ENCODE data around the gene CRKL.

The CRKL gene

DNA sequence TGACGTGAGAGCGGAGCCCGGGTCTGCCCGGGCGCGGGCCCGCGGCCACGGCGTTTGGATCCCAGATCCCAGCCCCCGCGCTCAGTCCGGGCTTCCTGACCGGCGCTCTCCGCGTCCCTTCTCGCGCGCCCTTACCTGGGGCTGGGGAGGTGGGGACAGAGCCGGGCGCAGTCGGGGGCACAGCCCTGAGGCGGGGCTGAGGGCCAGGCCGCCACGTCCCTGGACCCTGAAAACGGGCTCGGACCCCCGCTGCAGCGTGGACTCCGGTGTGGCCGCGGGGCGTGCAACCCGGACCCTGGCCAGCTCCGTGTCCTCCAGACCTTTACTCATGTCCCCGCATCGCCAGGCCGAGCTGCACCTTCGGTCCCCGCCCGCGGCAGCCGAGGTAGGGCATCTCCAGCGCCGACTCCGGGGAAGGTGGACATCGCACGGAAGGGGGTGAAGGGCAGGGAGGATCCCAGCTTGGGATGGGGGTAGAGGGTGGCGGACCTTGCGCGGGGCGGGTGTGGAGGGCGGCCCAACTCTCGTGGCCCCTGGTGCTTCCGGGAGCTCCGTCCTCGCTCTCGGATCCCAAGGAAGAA lies 40.0 kb downstream of the CRKL start:
- H3K4me1 ChIP-seq (ENCODE audit: control insufficient read depth in 1 of 2, insufficient read depth in 2 of 2, low read length in 2 of 2): peaks cover 0 to 12% of the 10 kb centered on the region in 2 donors
- H3K27ac ChIP-seq (ENCODE audit: low read length): peak overlapping the region; percentile 51
- no peaks in the 10 kb centered on the region for H3K27me3 ChIP-seq (ENCODE audit: low read depth, low read length)
- H3K36me3 ChIP-seq (ENCODE audit: control insufficient read depth in 1 of 2, insufficient read depth in 2 of 2, low read length in 2 of 2): peaks cover 15 to 16% of the 10 kb centered on the region in 2 donors
- H3K4me3 ChIP-seq (ENCODE audit: low read depth in 1 of 2, low read length in 2 of 2): peak overlapping the region; percentile 63 to 69
- no peaks in the 10 kb centered on the region for H3K9me3 ChIP-seq (ENCODE audit: control insufficient read depth in 1 of 2, low read length in 2 of 2)

DNA sequence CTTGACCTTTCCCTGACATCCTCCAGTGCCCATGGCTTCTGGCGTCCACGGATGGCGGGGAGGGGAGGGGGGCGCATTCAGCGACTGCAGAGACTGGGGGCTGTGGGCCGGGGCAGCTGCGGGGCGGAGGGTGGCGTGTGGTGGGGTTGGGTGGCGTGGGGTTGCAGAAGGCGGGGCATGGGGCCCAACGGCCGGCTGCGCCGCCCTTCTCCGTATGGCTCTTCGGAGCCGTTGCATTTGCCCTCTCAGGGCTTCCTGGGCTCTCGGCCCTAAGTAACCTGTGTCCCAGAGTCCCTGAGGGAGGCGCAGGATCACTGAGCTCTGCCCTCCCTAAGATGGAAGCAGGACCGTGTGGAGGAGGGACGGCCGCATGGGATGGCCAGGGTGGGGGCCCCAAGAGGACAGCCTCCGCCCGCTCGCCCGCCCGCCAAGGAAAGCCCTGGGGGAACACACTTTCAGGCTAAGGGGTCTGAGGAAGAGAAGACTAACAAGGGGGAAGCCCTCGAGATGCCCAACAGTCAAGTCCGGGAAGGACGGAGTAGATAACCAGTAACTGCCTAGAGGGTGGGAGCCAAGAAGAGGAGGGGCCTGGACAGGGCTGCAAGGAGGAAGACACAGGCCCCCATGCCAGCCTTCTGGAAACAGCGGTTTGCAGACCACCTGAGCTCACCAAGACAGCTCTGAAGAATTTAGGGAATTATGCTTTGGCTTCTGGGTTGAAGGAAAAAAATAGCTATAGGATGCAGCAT lies 40.6 kb downstream of the CRKL start:
- Histone ChIP-seq H3K4me3 (ENCODE audit: low read depth in 1 of 2, low read length in 2 of 2) (peak overlapping the region; percentile 63 to 69), H3K4me1 (ENCODE audit: control insufficient read depth in 1 of 2, insufficient read depth in 2 of 2, low read length in 2 of 2) (peaks cover 0 to 12% of the 10 kb centered on the region in 2 donors), H3K27me3 (ENCODE audit: low read depth, low read length) (no peaks in the 10 kb centered on the region), H3K36me3 (ENCODE audit: control insufficient read depth in 1 of 2, insufficient read depth in 2 of 2, low read length in 2 of 2) (peaks cover 9 to 12% of the 10 kb centered on the region in 2 donors), H3K27ac (ENCODE audit: low read length) (no peak overlapping the region), H3K9me3 (ENCODE audit: control insufficient read depth in 1 of 2, low read length in 2 of 2) (no peaks in the 10 kb centered on the region)

- Histone ChIP-seq H3K27me3 (ENCODE audit: low read depth, low read length) (no peaks in the 10 kb centered on the region), H3K4me3 (ENCODE audit: low read depth in 1 of 2, low read length in 2 of 2) (no peak overlapping the region), H3K27ac (ENCODE audit: low read length) (no peak overlapping the region), H3K4me1 (ENCODE audit: control insufficient read depth in 1 of 2, insufficient read depth in 2 of 2, low read length in 2 of 2) (peaks cover 0 to 12% of the 10 kb centered on the region in 2 donors), H3K36me3 (ENCODE audit: control insufficient read depth in 1 of 2, insufficient read depth in 2 of 2, low read length in 2 of 2) (no peaks in the 10 kb centered on the region), H3K9me3 (ENCODE audit: control insufficient read depth in 1 of 2, low read length in 2 of 2) (no peaks in the 10 kb centered on the region)
Measured at GRCh38 chr22:20959578-20960461, 42.6 kb downstream of the CRKL start.

DNA sequence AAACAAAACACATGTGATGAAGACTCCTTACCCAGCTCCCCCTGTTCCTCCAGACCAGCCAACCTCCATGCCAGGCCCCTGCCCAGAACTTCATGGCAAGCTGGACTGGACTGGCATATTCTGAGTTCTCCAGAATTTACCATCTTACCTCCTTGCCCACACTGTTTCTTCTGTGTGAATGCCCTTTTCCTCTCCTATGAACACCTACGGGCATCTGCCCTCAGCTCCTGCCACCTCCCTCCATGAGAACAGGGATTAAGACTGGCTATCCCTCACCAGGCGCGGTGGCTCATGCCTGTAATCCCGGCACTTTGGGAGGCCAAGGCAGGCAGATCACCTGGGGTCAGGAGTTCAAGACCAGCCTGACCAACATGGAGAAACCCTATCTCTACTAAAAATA lies 43.4 kb downstream of the CRKL start:
- Histone ChIP-seq H3K4me3 (ENCODE audit: low read depth in 1 of 2, low read length in 2 of 2) (no peak overlapping the region), H3K27ac (ENCODE audit: low read length) (no peak overlapping the region), H3K36me3 (ENCODE audit: control insufficient read depth in 1 of 2, insufficient read depth in 2 of 2, low read length in 2 of 2) (no peaks in the 10 kb centered on the region), H3K27me3 (ENCODE audit: low read depth, low read length) (no peaks in the 10 kb centered on the region), H3K4me1 (ENCODE audit: control insufficient read depth in 1 of 2, insufficient read depth in 2 of 2, low read length in 2 of 2) (peaks cover 0 to 17% of the 10 kb centered on the region in 2 donors), H3K9me3 (ENCODE audit: control insufficient read depth in 1 of 2, low read length in 2 of 2) (no peaks in the 10 kb centered on the region)

DNA sequence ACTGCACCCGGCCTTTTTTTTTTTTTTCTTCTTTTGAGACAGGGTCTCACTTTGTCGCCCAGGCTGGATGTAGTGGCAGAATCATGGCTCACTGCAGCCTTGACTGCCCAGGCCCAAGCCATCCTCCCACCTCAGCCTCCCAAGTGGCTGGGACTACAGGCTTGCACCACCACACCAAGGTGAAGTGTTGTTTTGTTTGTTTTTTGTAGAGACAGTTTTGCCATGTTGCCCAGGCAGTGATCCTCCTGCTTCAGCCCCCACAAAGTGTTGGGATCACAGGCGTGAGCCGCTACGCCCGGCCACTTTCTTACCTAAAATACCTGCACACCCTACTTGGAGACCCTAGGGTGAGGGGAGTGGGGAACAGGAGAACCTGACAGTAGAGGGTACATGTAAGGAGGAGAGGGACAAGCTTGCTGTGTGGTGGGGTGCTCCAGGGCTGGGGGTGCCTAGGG lies 45.3 kb downstream of the CRKL start:
- Histone ChIP-seq H3K27ac (ENCODE audit: low read length) (no peak overlapping the region), H3K4me1 (ENCODE audit: control insufficient read depth in 1 of 2, insufficient read depth in 2 of 2, low read length in 2 of 2) (peaks cover 0 to 14% of the 10 kb centered on the region in 2 donors), H3K36me3 (ENCODE audit: control insufficient read depth in 1 of 2, insufficient read depth in 2 of 2, low read length in 2 of 2) (no peaks in the 10 kb centered on the region), H3K9me3 (ENCODE audit: control insufficient read depth in 1 of 2, low read length in 2 of 2) (no peaks in the 10 kb centered on the region), H3K4me3 (ENCODE audit: low read depth in 1 of 2, low read length in 2 of 2) (no peak overlapping the region), H3K27me3 (ENCODE audit: low read depth, low read length) (no peaks in the 10 kb centered on the region)

GRCh38 chr22:20963201-20964052 lies 46.2 kb downstream of the CRKL start:
- H3K36me3 ChIP-seq (ENCODE audit: control insufficient read depth in 1 of 2, insufficient read depth in 2 of 2, low read length in 2 of 2): no peaks in the 10 kb centered on the region
- no peaks in the 10 kb centered on the region for H3K27me3 ChIP-seq (ENCODE audit: low read depth, low read length)
- H3K27ac ChIP-seq (ENCODE audit: low read length): no peak overlapping the region
- H3K9me3 ChIP-seq (ENCODE audit: control insufficient read depth in 1 of 2, low read length in 2 of 2): no peaks in the 10 kb centered on the region
- H3K4me1 ChIP-seq (ENCODE audit: control insufficient read depth in 1 of 2, insufficient read depth in 2 of 2, low read length in 2 of 2): peaks cover 0 to 7% of the 10 kb centered on the region in 2 donors
- H3K4me3 ChIP-seq (ENCODE audit: low read depth in 1 of 2, low read length in 2 of 2): no peak overlapping the region

GRCh38 chr22:20964090-20964798 lies 47.0 kb downstream of the CRKL start:
- H3K36me3 ChIP-seq (ENCODE audit: control insufficient read depth in 1 of 2, insufficient read depth in 2 of 2, low read length in 2 of 2): no peaks in the 10 kb centered on the region
- peaks cover 0 to 7% of the 10 kb centered on the region in 2 donors for H3K4me1 ChIP-seq (ENCODE audit: control insufficient read depth in 1 of 2, insufficient read depth in 2 of 2, low read length in 2 of 2)
- H3K27ac ChIP-seq (ENCODE audit: low read length): no peak overlapping the region
- H3K4me3 ChIP-seq (ENCODE audit: low read depth in 1 of 2, low read length in 2 of 2): no peak overlapping the region
- H3K27me3 ChIP-seq (ENCODE audit: low read depth, low read length): no peaks in the 10 kb centered on the region
- H3K9me3 ChIP-seq (ENCODE audit: control insufficient read depth in 1 of 2, low read length in 2 of 2): no peaks in the 10 kb centered on the region

GRCh38 chr22:20964799-20965103 lies 47.5 kb downstream of the CRKL start:
- Histone ChIP-seq H3K9me3 (ENCODE audit: control insufficient read depth in 1 of 2, low read length in 2 of 2) (no peaks in the 10 kb centered on the region), H3K4me1 (ENCODE audit: control insufficient read depth in 1 of 2, insufficient read depth in 2 of 2, low read length in 2 of 2) (peaks cover 0 to 7% of the 10 kb centered on the region in 2 donors), H3K27me3 (ENCODE audit: low read depth, low read length) (no peaks in the 10 kb centered on the region), H3K4me3 (ENCODE audit: low read depth in 1 of 2, low read length in 2 of 2) (no peak overlapping the region), H3K27ac (ENCODE audit: low read length) (no peak overlapping the region), H3K36me3 (ENCODE audit: control insufficient read depth in 1 of 2, insufficient read depth in 2 of 2, low read length in 2 of 2) (no peaks in the 10 kb centered on the region)

GRCh38 chr22:20965104-20965887 lies 48.1 kb downstream of the CRKL start:
- Histone ChIP-seq H3K4me3 (ENCODE audit: low read depth in 1 of 2, low read length in 2 of 2) (peak overlapping the region in 1 of 2 donors; percentile 51), H3K36me3 (ENCODE audit: control insufficient read depth in 1 of 2, insufficient read depth in 2 of 2, low read length in 2 of 2) (no peaks in the 10 kb centered on the region), H3K27me3 (ENCODE audit: low read depth, low read length) (no peaks in the 10 kb centered on the region), H3K4me1 (ENCODE audit: control insufficient read depth in 1 of 2, insufficient read depth in 2 of 2, low read length in 2 of 2) (peaks cover 0 to 7% of the 10 kb centered on the region in 2 donors), H3K9me3 (ENCODE audit: control insufficient read depth in 1 of 2, low read length in 2 of 2) (no peaks in the 10 kb centered on the region), H3K27ac (ENCODE audit: low read length) (no peak overlapping the region)
